ENCODE results near the gene PLAU.
"Not testable (repeated sequence)": the region's sequence is repeated elsewhere in the genome, so short reads cannot be mapped to it uniquely, and the experiment has no call there.

Gene PLAU

DNA sequence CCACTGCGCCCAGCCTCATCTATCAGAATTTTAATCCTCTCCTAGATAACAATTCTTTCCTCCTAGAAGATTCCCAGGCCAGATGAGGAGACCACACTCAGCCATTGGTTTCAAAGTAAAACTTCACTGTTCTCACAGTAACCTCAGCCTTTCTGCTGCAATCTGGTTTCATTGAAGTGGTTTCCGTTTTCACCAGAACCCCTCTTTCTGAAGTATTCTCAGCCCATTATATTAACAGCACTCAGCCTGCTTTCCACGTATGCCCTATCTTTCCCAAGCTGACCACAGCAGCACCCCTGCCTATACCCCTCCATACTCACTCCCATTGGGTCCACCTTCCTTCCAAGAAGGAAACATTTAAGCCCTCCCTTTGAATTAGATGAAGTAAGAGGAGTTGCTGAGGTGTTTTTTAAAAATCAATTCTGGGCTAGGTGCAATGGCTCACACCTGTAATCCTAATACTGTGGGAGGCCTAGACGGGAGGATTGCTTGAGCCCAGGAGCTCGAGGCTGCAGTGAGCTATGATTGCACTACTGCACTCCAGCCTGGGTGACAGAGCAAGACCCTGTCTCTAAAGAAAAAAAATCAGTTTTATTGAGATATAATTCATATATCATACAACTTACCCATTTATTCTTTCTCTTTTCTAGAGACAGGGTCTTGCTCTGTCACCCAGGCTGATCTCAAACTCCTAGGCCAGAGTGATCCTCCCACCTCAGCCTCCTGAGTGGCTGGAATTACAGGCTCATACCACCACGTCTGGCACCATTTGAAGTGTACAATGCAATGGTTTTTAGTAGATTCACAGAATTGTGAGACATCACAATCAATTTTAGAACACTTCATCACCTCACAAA, 11.3 kb downstream of the PLAU start:
- DNase-seq (ENCODE audit: low spot score), result no peak

DNA sequence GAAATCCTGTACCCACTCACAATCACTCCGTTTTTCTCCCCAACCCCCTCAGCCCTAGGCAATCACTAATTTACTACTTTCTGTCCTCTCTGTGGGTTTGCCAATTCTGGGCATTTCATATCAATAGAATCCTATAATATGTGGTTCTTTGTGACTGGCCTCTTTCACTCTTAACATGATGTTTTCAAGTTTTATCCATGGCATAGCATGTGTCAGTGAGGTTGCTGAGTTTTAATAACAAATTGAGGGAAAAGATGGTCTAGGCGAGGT, 11.9 kb downstream of the PLAU start:
- DNase-seq (ENCODE audit: low spot score), result no peak

DNA sequence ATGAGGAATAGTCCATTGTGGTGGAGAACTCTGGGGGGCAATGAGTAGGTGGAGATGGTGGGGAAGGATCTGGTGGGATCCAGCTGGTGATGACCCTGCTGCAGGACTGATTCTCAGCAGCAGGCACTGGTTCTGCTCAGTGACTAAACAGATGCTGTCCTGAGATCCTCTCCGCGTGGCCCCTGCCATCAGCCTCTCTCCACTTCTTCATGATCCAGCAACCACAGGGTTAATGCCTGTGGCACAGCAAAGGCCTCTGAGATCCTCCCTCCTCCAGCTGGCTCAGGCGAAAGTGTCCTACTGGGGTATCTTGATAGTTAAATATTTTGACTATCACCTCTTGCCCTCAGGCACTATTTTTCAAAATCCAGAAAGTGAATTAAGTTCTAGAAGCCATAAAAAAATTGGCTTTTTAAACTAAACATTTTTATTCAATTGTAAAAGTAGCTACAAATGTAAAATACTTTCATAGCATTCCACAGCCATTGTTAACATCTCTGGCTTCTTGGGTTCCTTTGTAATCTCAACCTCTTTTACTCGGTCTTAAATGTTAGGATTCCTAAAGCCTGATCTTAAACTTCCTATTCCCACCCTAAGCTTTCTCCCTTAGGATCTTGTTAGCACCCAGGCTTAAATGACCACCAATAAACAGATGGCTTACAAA, 13.1 kb downstream of the PLAU start:
- peak; percentile 55 for DNase-seq (ENCODE audit: low spot score)

DNA sequence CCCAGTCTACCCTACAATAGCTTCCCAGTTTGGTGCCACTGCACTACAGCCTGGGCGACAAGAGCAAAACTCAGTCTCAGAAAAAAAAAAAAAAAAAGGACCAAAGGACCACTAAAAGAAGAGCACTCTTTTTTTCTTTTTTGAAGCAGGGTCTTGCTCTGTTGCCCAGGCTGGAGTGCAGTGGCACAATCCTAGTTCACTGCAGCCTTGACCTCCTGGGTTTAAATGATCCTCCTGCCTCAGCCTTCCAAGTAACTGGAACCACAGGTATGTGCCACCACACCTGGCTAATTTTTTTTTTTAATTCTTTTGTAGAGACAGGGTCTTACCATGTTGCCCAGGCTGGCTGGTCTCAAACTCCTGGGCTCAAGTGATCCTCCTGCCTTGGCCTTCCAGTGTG, 14.0 kb downstream of the PLAU start:
- no peak for DNase-seq (ENCODE audit: low spot score)

DNA sequence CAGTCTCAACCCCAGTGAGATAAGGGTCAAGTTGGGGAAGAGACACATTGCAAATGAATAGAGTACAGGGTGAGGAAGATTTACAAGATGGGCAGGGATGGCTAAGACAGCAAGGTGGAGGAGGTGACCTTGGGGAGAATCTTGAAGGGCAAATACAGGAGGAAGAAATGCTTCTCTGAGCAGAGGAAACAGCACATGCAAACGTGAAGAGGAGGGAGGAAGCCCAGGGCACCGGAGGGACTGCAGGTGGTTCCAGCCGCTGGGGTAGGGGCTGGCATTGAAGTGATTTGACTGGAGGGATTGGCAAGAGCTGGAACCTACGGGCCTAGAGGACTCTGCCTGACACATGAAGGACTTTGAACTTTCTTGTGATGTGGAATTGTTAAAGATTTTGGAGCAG, 14.6 kb downstream of the PLAU start:
- DNase-seq (ENCODE audit: low spot score), result no peak

DNA sequence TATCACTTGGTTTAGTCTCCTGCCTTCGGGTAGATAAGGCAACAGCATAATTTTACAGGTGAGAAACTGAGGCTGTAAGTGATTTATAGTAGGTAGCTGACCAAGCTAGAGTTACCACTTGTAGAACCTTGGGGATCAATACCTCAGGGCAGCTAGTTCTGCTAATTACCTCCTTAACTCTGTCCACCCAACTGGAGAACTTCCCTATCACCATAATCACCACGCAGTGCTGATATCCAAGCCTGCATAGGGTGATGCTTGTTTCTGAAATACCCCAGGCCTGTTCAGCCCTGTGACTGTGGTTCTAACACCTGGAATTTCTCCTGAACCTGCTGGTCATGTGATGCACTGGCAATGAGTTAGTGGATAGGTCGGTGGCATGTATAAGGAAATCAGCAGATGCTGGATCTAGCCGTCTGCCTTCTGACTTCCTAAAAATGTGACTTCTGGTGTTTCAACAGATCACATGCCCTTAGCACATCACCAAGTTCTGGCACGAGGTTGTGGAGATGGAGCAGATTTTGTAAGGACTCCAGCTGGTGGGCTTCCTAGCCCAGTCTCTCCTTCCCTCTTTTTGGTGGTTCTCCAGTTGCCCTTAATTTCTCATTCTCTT, 15.3 kb downstream of the PLAU start:
- no peak for DNase-seq (ENCODE audit: low spot score)

DNA sequence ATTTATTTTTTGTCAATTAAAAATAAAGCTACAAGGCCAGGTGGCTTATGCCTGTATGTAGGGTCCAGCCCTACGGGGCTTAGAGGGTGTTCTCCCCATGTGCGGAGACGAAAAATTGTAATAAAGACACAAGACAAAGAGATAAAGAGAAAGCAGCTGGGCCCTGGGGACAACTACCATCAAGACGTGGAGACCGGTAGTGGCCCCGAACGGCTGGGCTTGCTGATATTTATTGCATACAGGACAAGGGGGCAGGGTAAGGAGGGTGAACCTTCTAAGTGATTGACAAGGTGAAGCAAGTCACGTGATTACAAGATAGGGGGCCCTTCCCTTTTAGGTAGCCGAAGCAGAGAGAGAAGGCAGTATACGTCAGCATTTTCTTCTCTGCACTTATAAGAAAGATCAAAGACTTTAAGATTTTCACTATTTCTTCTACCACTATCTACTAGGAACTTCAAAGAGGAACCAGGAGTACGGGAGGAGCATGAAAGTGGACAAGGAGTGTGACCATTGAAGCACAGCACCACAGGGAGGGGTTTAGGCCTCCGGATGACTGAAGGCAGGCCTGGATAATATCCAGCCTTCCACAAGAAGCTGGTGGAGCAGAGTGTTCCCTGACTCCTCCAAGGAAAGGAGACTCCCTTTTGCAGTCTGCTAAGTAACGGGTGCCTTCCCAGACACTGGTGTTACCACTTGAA, 19.8 kb downstream of the PLAU start:
- DNase-seq (ENCODE audit: low spot score), result not testable (repeated sequence)

DNA sequence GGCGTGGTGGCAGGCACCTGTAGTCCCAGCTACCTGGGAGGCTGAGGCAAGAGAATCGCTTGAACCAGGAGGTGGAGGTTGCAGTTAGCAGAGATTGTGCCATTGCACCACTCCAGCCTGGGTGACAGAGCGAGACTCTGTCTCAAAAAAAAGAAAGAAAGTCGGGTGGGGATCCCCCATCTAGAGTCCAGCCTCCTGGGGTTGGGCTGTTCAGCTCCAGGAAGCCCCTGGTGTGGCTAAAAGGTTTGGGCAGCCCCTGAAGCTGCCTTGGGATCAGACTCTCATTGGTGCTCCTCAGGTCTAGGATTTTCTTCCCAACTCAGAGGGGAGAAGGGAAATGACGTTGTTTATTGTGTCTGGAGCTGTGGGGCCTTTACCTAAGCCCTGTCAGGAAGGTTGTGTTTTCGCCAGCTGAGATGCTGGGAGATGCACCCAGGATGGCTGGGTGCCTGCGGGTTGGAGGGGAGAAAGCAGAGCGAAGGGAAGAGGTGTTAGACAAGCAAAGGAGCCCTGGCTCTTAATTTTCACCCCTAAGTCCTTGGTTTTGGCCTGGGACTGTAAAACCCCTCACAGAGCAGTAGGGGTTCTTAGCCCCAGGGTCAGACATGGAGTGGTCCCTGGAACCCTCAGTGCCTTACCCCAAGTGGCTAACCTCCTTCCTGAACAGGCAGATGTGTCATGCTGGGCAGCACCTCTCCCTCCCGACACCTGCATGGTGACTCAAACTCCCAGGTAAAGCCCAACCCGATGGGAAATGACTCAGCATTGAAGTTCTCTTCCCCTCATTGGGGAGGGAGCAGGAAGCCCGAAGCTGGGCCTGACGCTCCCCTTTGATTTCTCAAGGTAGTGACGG, 21.1 kb downstream of the PLAU start:
- peak; percentile 80 for DNase-seq (ENCODE audit: low spot score)

DNA sequence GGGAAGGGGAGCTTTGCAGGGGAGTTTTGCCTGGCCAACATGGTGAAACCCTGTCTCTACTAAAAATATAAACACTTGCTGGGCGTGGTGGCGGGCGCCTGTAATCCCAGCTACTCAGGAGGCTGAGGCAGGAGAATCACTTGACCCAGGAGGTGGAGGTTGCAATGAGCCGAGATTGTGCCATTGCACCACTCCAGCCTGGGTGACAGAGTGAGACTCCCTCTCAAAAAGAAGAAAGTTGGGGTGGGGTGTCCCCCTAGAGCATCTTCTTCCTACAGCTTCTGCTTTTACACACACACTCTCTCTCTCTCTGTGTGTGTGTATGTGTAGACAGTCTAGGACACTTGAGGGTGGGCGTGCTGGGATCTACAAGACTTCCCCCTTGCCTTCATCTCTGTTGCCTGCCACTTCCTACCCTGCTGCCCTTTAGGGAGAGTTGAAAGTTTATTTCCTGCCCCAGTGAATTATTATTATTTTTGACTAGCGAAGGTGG, 21.7 kb downstream of the PLAU start:
- DNase-seq (ENCODE audit: low spot score), result no peak

DNA sequence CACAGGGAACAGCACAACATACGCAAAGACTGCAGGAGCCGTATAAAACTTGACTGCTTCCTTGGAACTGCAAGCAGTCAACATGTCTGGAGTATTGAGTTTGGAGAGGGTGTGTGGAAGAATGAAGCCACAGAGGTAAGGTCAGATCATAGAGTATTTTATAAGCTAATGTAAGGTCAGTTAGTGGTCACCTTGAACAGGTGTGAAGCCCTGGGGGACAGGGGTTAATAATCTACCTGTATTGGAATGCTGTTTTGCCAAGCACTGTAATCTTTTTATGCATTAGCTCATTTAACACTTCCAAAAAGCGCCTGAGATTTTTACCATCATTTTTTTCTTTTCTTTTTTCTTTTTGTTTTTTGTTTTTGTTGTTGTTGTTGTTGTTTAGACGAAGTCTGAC, 23.1 kb downstream of the PLAU start:
- DNase-seq (ENCODE audit: low spot score), result no peak

DNA sequence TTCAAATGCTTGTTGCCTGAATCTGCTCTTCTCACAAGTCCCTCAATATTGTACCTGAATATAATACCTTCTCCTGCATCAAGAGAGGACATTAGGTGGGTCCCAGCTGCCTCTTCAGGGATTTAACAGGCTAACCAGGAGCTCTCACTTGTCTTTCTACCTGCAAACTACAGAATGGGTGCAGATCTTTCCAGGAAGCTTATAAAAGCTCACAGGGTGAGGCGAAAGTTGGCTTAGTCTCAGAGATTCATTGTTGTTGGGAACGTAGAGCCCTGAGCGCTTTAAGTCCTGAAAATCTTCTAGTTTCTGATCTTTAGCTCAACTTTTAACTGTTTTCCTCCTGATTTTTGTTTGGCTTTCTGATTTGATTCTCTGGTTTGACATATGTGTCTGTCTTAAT, 25.0 kb downstream of the PLAU start:
- DNase-seq (ENCODE audit: low spot score), result no peak

DNA sequence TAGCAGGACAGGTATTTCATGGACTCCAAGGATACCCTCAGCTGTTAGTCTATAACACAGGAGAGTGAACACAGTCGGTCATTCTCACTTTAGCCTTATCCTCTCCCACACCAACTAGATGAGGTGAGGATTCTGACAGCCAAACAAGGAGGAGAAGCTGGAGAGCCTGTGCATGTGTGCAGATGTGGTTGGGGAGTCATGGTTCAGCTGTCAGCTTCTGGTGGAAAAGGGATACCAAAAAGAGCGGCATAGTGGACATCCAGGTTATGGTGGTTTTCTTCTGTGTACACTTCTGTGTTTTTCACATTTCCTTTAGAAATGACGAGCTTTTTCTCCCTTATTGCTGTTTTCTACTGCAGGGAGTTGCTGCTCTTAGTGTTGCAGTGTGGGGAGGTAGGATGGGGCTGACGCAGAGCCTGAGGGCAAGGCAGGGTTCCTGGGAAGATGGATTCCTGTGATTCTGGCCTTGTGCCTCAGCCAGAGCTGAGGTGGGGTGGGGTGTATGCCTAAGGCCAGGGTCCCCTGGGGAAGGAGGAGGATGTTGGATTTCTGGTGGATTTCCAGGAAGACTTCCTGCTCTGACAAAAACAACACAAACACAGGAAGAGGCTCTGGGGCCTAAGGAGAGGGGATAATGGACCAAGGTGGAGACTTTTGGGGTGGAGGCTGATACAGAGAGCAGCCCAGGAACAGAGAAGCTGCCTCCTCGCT, 26.6 kb downstream of the PLAU start:
- no peak for DNase-seq (ENCODE audit: low spot score)

DNA sequence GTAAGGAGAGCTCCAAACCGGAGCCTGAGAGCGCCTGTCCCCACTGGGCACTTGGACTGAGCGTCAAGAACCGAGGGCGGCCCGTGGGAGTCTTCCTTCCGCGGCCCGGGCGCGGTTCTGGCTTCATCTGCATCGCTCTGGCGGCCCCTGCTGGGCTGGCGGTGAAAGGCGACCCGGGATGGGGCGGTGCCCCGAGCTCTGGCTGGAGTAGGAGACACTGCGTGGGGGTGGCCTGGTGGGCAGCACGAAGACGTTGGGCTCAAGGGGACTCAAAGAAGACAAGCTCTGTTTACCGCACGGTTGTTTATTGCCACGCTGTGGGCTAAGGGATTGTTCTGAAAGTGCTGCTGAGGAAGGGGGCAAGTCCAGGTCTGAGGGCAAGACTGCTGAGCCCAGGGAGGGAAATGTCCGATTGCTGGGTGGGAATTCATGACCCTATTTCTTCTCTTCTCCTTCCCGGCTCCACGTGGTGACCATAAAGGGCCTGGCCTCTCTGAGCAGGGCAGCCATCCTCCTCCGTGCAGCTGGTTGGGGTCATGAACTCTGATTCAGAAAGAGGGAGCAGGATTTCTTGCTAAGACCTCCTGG, 29.8 kb downstream of the PLAU start:
- peak; percentile 96 for DNase-seq (ENCODE audit: low spot score)

DNA sequence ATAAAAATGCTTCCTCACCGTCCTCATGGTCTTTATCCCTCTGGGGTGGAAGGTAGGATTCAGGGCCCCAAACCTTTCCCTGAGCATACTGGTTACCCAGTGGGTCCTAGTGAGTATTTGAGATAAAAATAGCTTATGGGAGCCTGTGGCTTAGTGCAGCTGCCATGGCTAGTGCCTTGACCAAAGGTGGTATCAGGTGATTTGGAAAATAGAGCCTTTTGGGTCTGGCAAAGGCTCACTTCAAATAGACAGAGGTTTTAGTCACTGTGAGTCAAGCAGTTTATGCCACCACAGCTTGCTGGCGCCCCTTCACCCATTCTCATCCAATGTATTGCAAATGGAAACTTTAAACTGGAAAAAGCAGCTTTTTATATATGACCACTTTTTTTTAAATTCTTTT, 30.4 kb downstream of the PLAU start:
- DNase-seq (ENCODE audit: low spot score), result no peak

DNA sequence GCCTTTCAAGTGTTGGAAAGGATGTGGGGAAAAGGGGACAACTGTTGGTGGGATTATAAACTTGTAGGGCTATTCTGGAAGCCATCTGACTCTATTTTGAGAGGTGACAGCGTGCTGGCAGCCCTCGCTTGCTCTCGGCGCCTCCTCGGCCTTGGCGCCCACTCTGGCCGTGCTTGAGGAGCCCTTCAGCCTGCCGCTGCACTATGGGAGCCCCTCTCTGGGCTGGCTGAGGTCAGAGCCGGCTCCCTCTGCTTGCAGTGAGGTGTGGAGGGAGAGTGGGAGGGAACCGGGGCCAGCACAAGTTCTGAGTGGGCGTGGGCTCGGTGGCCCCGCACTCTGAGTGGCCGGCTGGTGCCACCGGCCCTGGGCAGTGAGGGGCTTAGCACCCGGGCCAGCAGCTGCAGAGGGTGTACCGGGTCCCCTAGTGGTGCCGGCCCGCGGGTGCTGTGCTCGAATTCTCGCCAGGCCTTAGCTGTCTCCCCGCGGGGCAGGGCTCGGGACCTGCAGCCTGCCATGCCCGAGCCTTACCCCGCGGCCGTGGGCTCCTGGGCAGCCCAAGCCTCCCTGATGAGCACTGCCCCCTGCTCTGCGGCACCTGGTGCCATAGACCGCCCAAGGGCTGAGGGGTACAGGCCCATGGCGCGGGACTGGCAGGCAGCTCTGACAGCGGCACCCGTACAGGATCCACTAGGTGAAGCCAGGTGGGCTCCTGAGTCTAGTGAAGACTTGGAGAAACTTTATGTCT, 33.6 kb downstream of the PLAU start:
- no peak for DNase-seq (ENCODE audit: low spot score)

DNA sequence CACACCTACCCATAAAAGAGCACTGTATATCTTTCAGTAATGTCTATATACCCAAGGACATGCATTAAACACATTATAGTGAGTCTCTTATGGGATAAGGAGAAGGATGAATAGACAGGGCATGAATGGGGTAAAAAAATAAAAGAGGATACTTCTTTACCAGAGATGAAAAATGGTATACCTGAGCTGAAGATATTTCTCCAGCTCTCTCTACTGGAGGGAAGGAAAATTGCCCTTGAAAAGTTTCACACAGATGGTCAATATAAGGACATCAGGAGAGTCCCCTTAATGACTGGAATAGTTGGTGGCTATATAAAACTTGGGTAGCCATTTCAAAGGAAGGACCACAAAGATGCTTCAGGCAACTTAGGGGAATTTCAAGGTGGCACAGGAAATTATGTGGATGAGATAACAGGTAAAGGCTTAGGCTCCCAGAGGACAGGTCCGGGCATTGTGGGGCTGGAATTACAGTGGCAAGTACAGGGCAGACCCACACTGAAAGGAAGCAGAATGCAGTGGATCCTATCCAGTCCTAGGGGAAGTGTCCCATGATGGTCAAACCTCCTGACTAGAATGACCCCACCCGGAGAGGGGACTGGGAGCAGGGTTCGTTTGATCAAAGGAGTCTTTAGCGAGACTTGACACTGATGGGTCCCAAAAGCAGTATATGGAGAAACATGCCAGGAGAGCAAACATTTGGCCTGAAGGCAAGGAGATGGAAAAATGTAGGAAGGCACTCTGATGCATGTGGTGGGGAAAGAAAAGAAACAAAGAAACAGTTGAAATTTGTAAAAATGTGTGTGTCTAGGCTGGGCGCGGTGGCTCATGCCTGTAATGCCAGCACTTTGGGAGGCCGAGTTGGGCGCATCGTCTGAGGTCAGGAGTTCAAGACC, 35.6 kb downstream of the PLAU start:
- DNase-seq (ENCODE audit: low spot score), result no peak

DNA sequence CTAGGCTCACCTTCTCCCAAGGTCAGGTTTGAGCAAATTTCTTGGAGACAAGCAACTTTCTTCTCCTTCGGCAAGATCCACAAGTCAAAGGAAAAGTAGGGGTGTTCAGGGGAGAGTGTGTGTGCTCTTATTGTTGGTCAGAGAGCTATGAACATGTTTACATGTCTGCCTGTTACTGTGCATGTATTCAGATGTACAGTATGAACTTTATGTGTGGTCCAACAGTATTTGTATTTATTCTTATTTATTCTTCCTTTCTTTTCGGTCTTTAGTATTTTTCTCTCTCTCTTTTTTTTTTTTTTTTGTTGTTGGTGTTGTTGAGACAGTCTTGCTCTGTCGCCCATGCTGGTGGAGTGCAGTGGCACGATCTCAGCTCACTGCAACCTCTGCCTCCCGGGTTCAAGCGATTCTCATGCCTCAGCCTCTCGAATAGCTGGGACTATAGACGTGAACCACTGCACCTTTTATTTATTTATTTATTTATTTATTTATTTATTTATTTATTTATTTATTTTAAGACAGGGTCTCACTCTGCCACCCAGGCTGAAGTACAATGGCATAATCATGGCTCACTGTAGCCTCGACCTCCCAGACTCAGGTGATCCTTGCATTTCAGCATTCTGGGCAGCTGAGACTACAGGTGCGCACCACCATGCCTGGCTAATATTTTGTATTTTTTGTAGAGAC, 38.2 kb downstream of the PLAU start:
- DNase-seq (ENCODE audit: low spot score), result no peak

All from iPS-NIHi11 (cell line).